ENCODE data around the gene PRDX6. TPM values are rescaled to one million over a fixed set of nuclear protein-coding genes. Genes with fewer than 3 reads are reported as not detected.

PRDX6 gene
- total and polyA plus RNA-seq, 2 of the 8 experiments (the other 6 are each of a cell fraction or from before 2014, with no cell fraction given), result 348 to 677 TPM

DNA sequence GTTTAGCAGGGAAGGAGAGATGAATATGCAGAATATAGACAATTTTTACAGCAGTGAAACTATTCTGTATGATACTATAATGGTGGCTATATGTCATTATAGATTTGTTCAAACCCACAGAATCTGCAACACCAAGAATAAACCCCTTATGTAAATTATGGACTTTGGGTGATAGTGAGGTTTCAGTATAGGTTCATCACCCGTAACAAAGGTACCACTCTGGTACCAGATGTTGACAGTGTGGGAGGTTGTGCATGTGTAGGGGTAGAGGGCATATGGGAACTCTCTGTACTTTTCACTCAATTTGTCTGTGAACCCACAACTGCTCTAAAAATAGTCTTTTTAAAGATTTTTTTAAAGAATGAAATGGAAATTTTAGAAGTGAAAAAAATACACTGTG, 29.9 kb upstream of the PRDX6 start:
- Histone ChIP-seq H4K91ac (replicated peaks; ENCODE audit: insufficient read length, low read length) (peak overlapping the region; percentile 44), H2BK15ac (ENCODE audit: low read length) (no peak overlapping the region), H3K27me3 (replicated peaks in 1 of 4; ENCODE audit: control insufficient read depth in 3 of 4, extremely low read depth in 1 of 4, insufficient read depth in 3 of 4, low read length in 3 of 4) (no peaks in the 10 kb centered on the region), H2BK20ac (ENCODE audit: low read length) (no peak overlapping the region), H2AFZ (ENCODE audit: low read length) (no peak overlapping the region), H3K56ac (replicated peaks; ENCODE audit: insufficient read length, low read depth, low read length) (no peak overlapping the region), H3K4me1 (replicated peaks in 1 of 4; ENCODE audit: control insufficient read depth in 3 of 4, insufficient read depth in 4 of 4, low read length in 3 of 4) (peaks cover 0 to 19% (median 8%) of the 10 kb centered on the region in 4 experiments; a peak in 3 of 7 replicates), H2BK5ac (ENCODE audit: low read depth, low read length) (no peak overlapping the region), H2BK120ac (replicated peaks; ENCODE audit: low read depth, low read length) (peak overlapping the region; percentile 98), H2BK12ac (ENCODE audit: low read depth, low read length) (no peak overlapping the region), H3K79me2 (ENCODE audit: control insufficient read depth in 1 of 2, insufficient read depth in 2 of 2, low read length in 2 of 2) (peaks cover 0 to 21% of the 10 kb centered on the region in 2 experiments; a peak in 2 of 4 replicates), H3K4me2 (ENCODE audit: insufficient read depth in 1 of 2, low read depth in 2 of 2, low read length in 2 of 2) (no peak overlapping the region), H4K5ac (ENCODE audit: insufficient read length, low read depth, low read length) (no peak overlapping the region), H3K9me3 (ENCODE audit: insufficient read depth in 2 of 2, low read depth in 1 of 2, low read length in 1 of 2) (peaks cover 8 to 16% of the 10 kb centered on the region in 2 experiments), H3K23ac (ENCODE audit: insufficient read length) (no peak overlapping the region), H3K4ac (replicated peaks; ENCODE audit: insufficient read length, low read depth, low read length) (no peak overlapping the region), H3K14ac (ENCODE audit: insufficient read length) (no peak overlapping the region), H3K9ac (replicated peaks in 1 of 4; ENCODE audit: extremely low read depth in 1 of 4, low read depth in 3 of 4, low read length in 3 of 4) (no peak overlapping the region), H4K8ac (ENCODE audit: extremely low read depth, insufficient read depth, low read length) (no peak overlapping the region), H3K27ac (ENCODE audit: low read depth, low read length) (no peak overlapping the region), H4K20me1 (replicated peaks in 1 of 2; ENCODE audit: control insufficient read depth in 1 of 2, insufficient read depth in 2 of 2, low read length in 2 of 2) (no peaks in the 10 kb centered on the region), H3K23me2 (ENCODE audit: low read depth, low read length) (peaks cover 3% of the 10 kb centered on the region; the same call in 1 of the 2 replicates), H3K18ac (ENCODE audit: extremely low read depth, low read length) (0 out of 2 replicates have a peak overlapping the region, but pooled peaks have one; percentile 2), H3K36me3 (ENCODE audit: control insufficient read depth in 2 of 4, insufficient read depth in 4 of 4, low read length in 3 of 4) (peaks cover 0 to 16% (median 4%) of the 10 kb centered on the region in 4 experiments; a peak in 2 of 8 replicates), H2AK5ac (ENCODE audit: low read depth, low read length) (no peak overlapping the region), H3K4me3 (ENCODE audit: extremely low read depth in 1 of 4, insufficient read depth in 2 of 4, low read depth in 3 of 4, low read length in 4 of 4) (no peak overlapping the region), H3K79me1 (ENCODE audit: low read depth, low read length) (no peaks in the 10 kb centered on the region)
- DNase-seq (ENCODE audit: low read depth in 1 of 2, low spot score in 2 of 2), result no peak
- FAIRE-seq, result no peak
- ChIA-PET POLR2A (ENCODE audit: partially characterized antibody) (interaction anchor here (1.1 kb wide), 1 partner anchor 189 kb away, joined by 3 read pairs; no protein-coding TSS in a partner anchor), CTCF (ENCODE audit: partially characterized antibody) (interaction anchor here (1.0 to 2.9 kb wide), 2 partner anchors 16 to 26 kb away, joined by 4 to 15 read pairs; no protein-coding TSS in a partner anchor)
- 75% methylated on average over 1 of the region's 1 CpG; no CpG with 5 or more reads in 1 of the 2 experiments for WGBS, 2 experiments (ENCODE audit: extremely low coverage in 1 of 2, insufficient coverage in 1 of 2, insufficient read length in 1 of 2, insufficient replicate concordance in 2 of 2, low coverage in 1 of 2, low lambda C conversion rate in 2 of 2, missing lambda C conversion rate in 1 of 2)
- no peak for TF ChIP-seq RBBP5 (IDR thresholded peaks at IDR 0.05; ENCODE audit: borderline replicate concordance, low read depth, low read length)
- TF ChIP-seq POU5F1 (IDR thresholded peaks at IDR 0.05; ENCODE audit: low read depth, low read length), result no peak
- TF ChIP-seq TCF12 (IDR thresholded peaks at IDR 0.05; ENCODE audit: low read depth, low read length), result no peak
- TF ChIP-seq HDAC2 (IDR thresholded peaks at IDR 0.05; ENCODE audit: borderline replicate concordance in 1 of 2, low read depth in 2 of 2, low read length in 2 of 2), result no peak
- TF ChIP-seq ZNF274 (IDR thresholded peaks at IDR 0.05; ENCODE audit: borderline replicate concordance, extremely low read depth, low read length), result no peak
- no peak for TF ChIP-seq EGR1 (IDR thresholded peaks at IDR 0.05; ENCODE audit: borderline replicate concordance, low read depth, low read length)
- TF ChIP-seq BACH1 (IDR thresholded peaks at IDR 0.05; ENCODE audit: low read length), result no peak
- TF ChIP-seq SRF (IDR thresholded peaks at IDR 0.05; ENCODE audit: low read depth, low read length), result no peak
- TF ChIP-seq KDM1A (IDR thresholded peaks at IDR 0.05; ENCODE audit: borderline replicate concordance, low read length), result no peak
- TF ChIP-seq, protein P1, sequence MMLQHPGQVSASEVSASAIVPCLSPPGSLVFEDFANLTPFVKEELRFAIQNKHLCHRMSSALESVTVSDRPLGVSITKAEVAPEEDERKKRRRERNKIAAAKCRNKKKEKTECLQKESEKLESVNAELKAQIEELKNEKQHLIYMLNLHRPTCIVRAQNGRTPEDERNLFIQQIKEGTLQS (IDR thresholded peaks at IDR 0.05; ENCODE audit: insufficient read depth, low read depth, low read length), result no peak
- no peak for TF ChIP-seq EP300 (IDR thresholded peaks at IDR 0.05; ENCODE audit: borderline replicate concordance in 1 of 2, low read depth in 2 of 2, low read length in 2 of 2)

Measured in H1 (cell line).